GM18951 (cell line): ENCODE data around the gene SLC39A8.

ENCODE experiments used
- POLR2A ChIP-seq: IDR thresholded peaks from 4 replicates; pipeline ENCODE4 v1.6.1; 2011; ENCODE audit warnings: mild to moderate bottlenecking; ENCODE audit not compliant: insufficient read length, insufficient read depth; ENCODE audit errors: extremely low read depth
- in situ Hi-C: fragments of 300-500 bp; cut with MboI; formaldehyde crosslinking; loops from one replicate; pipeline ENCODE4 v1.12.0; 2022; ENCODE audit warnings: low sequenced_read_pairs, mixed read lengths, inconsistent platforms; ENCODE audit not compliant: unreplicated experiment

The SLC39A8 gene

GRCh38 chr4:102354671-102355454, 9.6 kb upstream of the SLC39A8 start:
- TF ChIP-seq POLR2A: no peak
- in situ Hi-C loops: no loop called here

GRCh38 chr4:102352781-102353180, 7.5 kb upstream of the SLC39A8 start:
- in situ Hi-C loops: no loop called here
- no peak for TF ChIP-seq POLR2A

GRCh38 chr4:102350634-102351033, 5.4 kb upstream of the SLC39A8 start:
- in situ Hi-C loops: no loop called here

GRCh38 chr4:102348701-102349100, 3.4 kb upstream of the SLC39A8 start:
- no peak for TF ChIP-seq POLR2A

More at GRCh38 chr4:102350634-102351033, 5.4 kb upstream of the SLC39A8 start:
- no peak for TF ChIP-seq POLR2A

GRCh38 chr4:102345795-102346100, 466 bp upstream of the SLC39A8 start:
- in situ Hi-C loops: no loop called here
- no peak for TF ChIP-seq POLR2A

More at GRCh38 chr4:102348701-102349100, 3.4 kb upstream of the SLC39A8 start:
- in situ Hi-C loops: no loop called here

- in situ Hi-C loops: no loop called here
- TF ChIP-seq POLR2A: peak; percentile 65
These were observed 745 bp downstream of the SLC39A8 start for GRCh38 chr4:102344520-102344953.

- no peak for TF ChIP-seq POLR2A
- in situ Hi-C loops: no loop called here
These were observed 1.2 kb downstream of the SLC39A8 start for GRCh38 chr4:102343964-102344519.

- no peak for TF ChIP-seq POLR2A
- in situ Hi-C loops: no loop called here
These were observed 2.7 kb downstream of the SLC39A8 start for GRCh38 chr4:102342404-102343074.

GRCh38 chr4:102341201-102341600, 4.1 kb downstream of the SLC39A8 start:
- no peak for TF ChIP-seq POLR2A
- in situ Hi-C loops: no loop called here

- in situ Hi-C loops: no loop called here
- TF ChIP-seq POLR2A: no peak
These were observed 6.3 kb downstream of the SLC39A8 start for GRCh38 chr4:102339018-102339417.

GRCh38 chr4:102338405-102338804, 6.9 kb downstream of the SLC39A8 start:
- in situ Hi-C loops: no loop called here
- no peak for TF ChIP-seq POLR2A

GRCh38 chr4:102335616-102336015, 9.7 kb downstream of the SLC39A8 start:
- TF ChIP-seq POLR2A: no peak
- in situ Hi-C loops: no loop called here

- in situ Hi-C loops: no loop called here
- no peak for TF ChIP-seq POLR2A
These were observed 10.7 kb downstream of the SLC39A8 start for GRCh38 chr4:102334624-102335023.

- no peak for TF ChIP-seq POLR2A
- in situ Hi-C loops: no loop called here
These were observed 11.5 kb downstream of the SLC39A8 start for GRCh38 chr4:102333787-102334186.
